ENCODE data around the gene NOS2.

DNA sequence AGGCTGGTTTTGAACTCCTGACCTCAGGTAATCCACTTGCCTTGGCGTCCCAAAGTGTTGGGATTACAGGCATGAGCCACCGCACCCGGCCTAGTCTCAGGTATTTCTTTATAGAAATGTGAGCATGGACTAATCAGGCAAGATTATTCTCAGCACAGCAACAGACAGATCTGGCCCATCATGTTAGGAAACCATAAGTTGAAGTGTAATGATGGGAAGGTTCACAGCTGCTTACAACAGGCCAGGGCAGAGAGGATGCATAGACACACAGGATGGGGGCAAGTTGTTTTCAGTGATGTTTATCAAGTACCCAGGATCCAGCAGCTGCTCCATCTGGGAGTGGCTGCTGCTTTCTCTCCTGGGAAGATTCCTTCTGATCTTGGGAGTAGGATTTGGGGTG, 16.6 kb upstream of the NOS2 start:
- TF ChIP-seq, protein P1, sequence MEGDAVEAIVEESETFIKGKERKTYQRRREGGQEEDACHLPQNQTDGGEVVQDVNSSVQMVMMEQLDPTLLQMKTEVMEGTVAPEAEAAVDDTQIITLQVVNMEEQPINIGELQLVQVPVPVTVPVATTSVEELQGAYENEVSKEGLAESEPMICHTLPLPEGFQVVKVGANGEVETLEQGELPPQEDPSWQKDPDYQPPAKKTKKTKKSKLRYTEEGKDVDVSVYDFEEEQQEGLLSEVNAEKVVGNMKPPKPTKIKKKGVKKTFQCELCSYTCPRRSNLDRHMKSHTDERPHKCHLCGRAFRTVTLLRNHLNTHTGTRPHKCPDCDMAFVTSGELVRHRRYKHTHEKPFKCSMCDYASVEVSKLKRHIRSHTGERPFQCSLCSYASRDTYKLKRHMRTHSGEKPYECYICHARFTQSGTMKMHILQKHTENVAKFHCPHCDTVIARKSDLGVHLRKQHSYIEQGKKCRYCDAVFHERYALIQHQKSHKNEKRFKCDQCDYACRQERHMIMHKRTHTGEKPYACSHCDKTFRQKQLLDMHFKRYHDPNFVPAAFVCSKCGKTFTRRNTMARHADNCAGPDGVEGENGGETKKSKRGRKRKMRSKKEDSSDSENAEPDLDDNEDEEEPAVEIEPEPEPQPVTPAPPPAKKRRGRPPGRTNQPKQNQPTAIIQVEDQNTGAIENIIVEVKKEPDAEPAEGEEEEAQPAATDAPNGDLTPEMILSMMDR (IDR thresholded peaks at IDR 0.05), result no peak
- no peak for TF ChIP-seq POLR2A (IDR thresholded peaks at IDR 0.05)

Measured in lower leg skin (tissue), 3 donors.